Activated CD4-positive, alpha-beta T cell treated with anti-CD3 and anti-CD28 coated beads, Interleukin-2, amount 50 U/mL, for 1 hour (primary cell): ENCODE data around the gene OR7D4.
"Not testable (repeated sequence)": the region's sequence is repeated elsewhere in the genome, so short reads cannot be mapped to it uniquely, and the experiment has no call there.

Source experiments
- DNase-seq: peaks from one replicate; pipeline ENCODE4 v3.0.0-alpha.2; 2020

OR7D4 gene

GRCh38 chr19:9219489-9219888 is at the start of gene OR7D4:
Gene OR7D4, minus strand, starts transcription at chr19:9219589. Its CDS starts 4,752 bp downstream, at chr19:9214837.
- no peak for DNase-seq

- DNase-seq = no peak
Measured at GRCh38 chr19:9251236-9251635, 31.8 kb upstream of the OR7D4 start.

GRCh38 chr19:9250630-9251029 is 31.2 kb upstream of the OR7D4 start, which contains the start of gene OR7E24:
Gene OR7E24, plus strand, starts transcription at chr19:9250930. Its CDS starts 114 bp downstream, at chr19:9251044.
- DNase-seq = no peak

GRCh38 chr19:9205501-9206113 is 13.8 kb downstream of the OR7D4 start:
- peak; percentile 59 for DNase-seq

- DNase-seq = not testable (repeated sequence)
Measured at GRCh38 chr19:9198044-9198443, 21.3 kb downstream of the OR7D4 start.

- DNase-seq = no peak
Measured at GRCh38 chr19:9189535-9189934, 29.9 kb downstream of the OR7D4 start.

GRCh38 chr19:9187191-9187590 is 32.2 kb downstream of the OR7D4 start:
- DNase-seq = no peak

- no peak for DNase-seq
Measured at GRCh38 chr19:9183000-9183399, 36.4 kb downstream of the OR7D4 start.

GRCh38 chr19:9178901-9179300 is 40.5 kb downstream of the OR7D4 start, which contains the start of gene OR7D2:
Gene OR7D2, plus strand, starts transcription at chr19:9178979. Its CDS starts 6,803 bp downstream, at chr19:9185782.
- DNase-seq = no peak

- DNase-seq = no peak
Measured at GRCh38 chr19:9175326-9175725, 44.1 kb downstream of the OR7D4 start.

- DNase-seq = no peak
Measured at GRCh38 chr19:9171393-9171991, 47.9 kb downstream of the OR7D4 start.

- DNase-seq = no peak
Measured at GRCh38 chr19:9166846-9167245, 52.5 kb downstream of the OR7D4 start.

- no peak for DNase-seq
Measured at GRCh38 chr19:9165261-9165660, 54.1 kb downstream of the OR7D4 start.

- DNase-seq = no peak
Measured at GRCh38 chr19:9161427-9161826, 58.0 kb downstream of the OR7D4 start.
